KMS-11 (cell line): Measurements from ENCODE around the gene FLRT2.

Experiments used
- H2AFZ ChIP-seq: fragments of 200-600 bp; sonication (generic); 2 replicates; pipeline ENCODE4 v1.6.1; 2016; ENCODE audit warnings: antibody characterized with exemption, mixed run types, low read depth
- H3K27ac ChIP-seq: fragments of 200-600 bp; sonication (generic); 2 replicates; pipeline ENCODE4 v1.6.1; 2016; ENCODE audit warnings: mild to moderate bottlenecking, mixed run types
- H3K27me3 ChIP-seq: fragments of 200-600 bp; sonication (generic); 2 replicates; pipeline ENCODE4 v1.6.1; 2017; ENCODE audit warnings: mild to moderate bottlenecking, low read depth, mixed run types, moderate library complexity; ENCODE audit not compliant: insufficient read depth
- H3K36me3 ChIP-seq: fragments of 200-600 bp; sonication (generic); 2 replicates; pipeline ENCODE4 v1.6.1; 2017; ENCODE audit warnings: mild to moderate bottlenecking, mixed run types; ENCODE audit not compliant: insufficient read depth
- H3K4me1 ChIP-seq: fragments of 200-600 bp; sonication (generic); 2 replicates; pipeline ENCODE4 v1.6.1; 2016; ENCODE audit warnings: mild to moderate bottlenecking, low read depth, mixed run types; ENCODE audit not compliant: poor library complexity, severe bottlenecking
- H3K4me2 ChIP-seq: fragments of 200-600 bp; sonication (generic); 2 replicates; pipeline ENCODE4 v1.7.0; 2016; ENCODE audit warnings: mild to moderate bottlenecking, mixed run types
- H3K4me3 ChIP-seq: fragments of 200-600 bp; sonication (generic); IDR thresholded peaks from 2 replicates; pipeline ENCODE4 v1.6.1; 2017; ENCODE audit warnings: low read depth, low read length, mixed read lengths; ENCODE audit not compliant: insufficient read depth
- H3K79me2 ChIP-seq: fragments of 200-600 bp; sonication (generic); 2 replicates; pipeline ENCODE4 v1.6.1; 2016; ENCODE audit warnings: low read depth, mixed run types; ENCODE audit not compliant: insufficient read depth
- H3K9ac ChIP-seq: fragments of 200-600 bp; sonication (generic); 2 replicates; pipeline ENCODE4 v1.6.1; 2016; ENCODE audit warnings: mild to moderate bottlenecking, mixed run types
- H4K20me1 ChIP-seq: fragments of 200-600 bp; sonication (generic); 2 replicates; pipeline ENCODE4 v1.6.1; 2016; ENCODE audit warnings: mild to moderate bottlenecking, mixed run types; ENCODE audit not compliant: insufficient read depth
- CTCF ChIP-seq: fragments of 200-600 bp; sonication (generic); conservative IDR thresholded peaks from 2 replicates; pipeline ENCODE4 v1.6.1; 2017; ENCODE audit warnings: low read depth, mild to moderate bottlenecking, antibody characterized with exemption, low read length, moderate library complexity, mixed read lengths

FLRT2 gene

DNA sequence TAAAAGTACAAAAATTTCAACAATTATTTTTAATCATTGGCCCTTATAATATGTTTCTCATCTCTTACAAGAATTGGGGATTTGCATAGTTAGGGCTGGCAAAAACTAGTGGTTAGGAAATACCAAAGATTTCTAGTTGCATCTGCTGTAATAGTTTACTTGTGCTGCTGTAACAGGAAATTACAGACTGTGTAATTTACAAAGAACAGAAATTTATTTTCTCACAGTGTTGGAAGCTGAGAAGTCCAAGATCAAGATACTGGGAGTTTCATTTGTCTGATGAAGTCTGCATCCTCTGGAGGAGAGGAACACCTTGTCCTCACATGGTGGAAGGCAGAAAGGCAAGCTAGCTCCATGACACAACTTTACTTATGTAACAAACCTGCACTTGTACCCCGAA, 157.0 kb downstream of the FLRT2 start:
- H3K36me3 ChIP-seq: no peaks in the 10 kb centered on the region
- H4K20me1 ChIP-seq: no peaks in the 10 kb centered on the region
- no peak overlapping the region for H3K9ac ChIP-seq
- H3K4me1 ChIP-seq: no peaks in the 10 kb centered on the region
- TF ChIP-seq CTCF: no peak
- H3K79me2 ChIP-seq: no peaks in the 10 kb centered on the region
- H3K4me2 ChIP-seq: no peak overlapping the region
- H3K27me3 ChIP-seq: no peaks in the 10 kb centered on the region
- H3K4me3 ChIP-seq: no peak overlapping the region
- no peak overlapping the region for H3K27ac ChIP-seq
- H2AFZ ChIP-seq: no peak overlapping the region

- Histone ChIP-seq H3K9ac (no peak overlapping the region), H3K27me3 (no peaks in the 10 kb centered on the region), H3K27ac (no peak overlapping the region), H4K20me1 (no peaks in the 10 kb centered on the region), H2AFZ (no peak overlapping the region), H3K4me2 (no peak overlapping the region), H3K36me3 (no peaks in the 10 kb centered on the region), H3K4me1 (no peaks in the 10 kb centered on the region), H3K79me2 (no peaks in the 10 kb centered on the region), H3K4me3 (no peak overlapping the region)
- TF ChIP-seq CTCF: no peak
Observed at GRCh38 chr14:85687456-85687855, 157.5 kb downstream of the FLRT2 start.

DNA sequence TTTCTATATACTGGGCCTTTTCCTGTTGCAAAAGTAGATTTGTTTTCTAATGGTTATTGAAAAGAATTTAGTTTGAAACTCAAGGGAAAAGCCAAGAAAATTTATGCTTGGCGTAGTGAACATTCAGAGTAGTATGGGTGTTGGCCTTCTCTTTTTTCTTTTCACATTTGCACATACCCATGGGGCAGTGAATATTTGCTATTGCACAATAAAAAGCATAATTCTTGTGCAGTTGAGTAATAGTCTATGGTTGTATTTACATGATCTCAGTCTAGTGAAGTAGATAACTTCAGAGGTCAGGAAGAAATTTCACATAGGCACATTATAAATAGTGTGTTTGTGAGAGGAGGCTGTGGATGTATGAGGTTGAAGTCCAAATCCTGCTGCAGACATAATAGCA, 158.1 kb downstream of the FLRT2 start:
- Histone ChIP-seq H3K79me2 (no peaks in the 10 kb centered on the region), H4K20me1 (no peaks in the 10 kb centered on the region), H3K27me3 (no peaks in the 10 kb centered on the region), H3K27ac (no peak overlapping the region), H3K4me1 (no peaks in the 10 kb centered on the region), H3K4me2 (no peak overlapping the region), H2AFZ (no peak overlapping the region), H3K4me3 (no peak overlapping the region), H3K9ac (no peak overlapping the region), H3K36me3 (no peaks in the 10 kb centered on the region)
- TF ChIP-seq CTCF: no peak

- no peak overlapping the region for H3K4me2 ChIP-seq
- H3K4me3 ChIP-seq: no peak overlapping the region
- H3K27ac ChIP-seq: no peak overlapping the region
- no peaks in the 10 kb centered on the region for H4K20me1 ChIP-seq
- TF ChIP-seq CTCF: no peak
- no peak overlapping the region for H2AFZ ChIP-seq
- no peak overlapping the region for H3K9ac ChIP-seq
- H3K79me2 ChIP-seq: no peaks in the 10 kb centered on the region
- H3K4me1 ChIP-seq: no peaks in the 10 kb centered on the region
- no peaks in the 10 kb centered on the region for H3K36me3 ChIP-seq
- H3K27me3 ChIP-seq: no peaks in the 10 kb centered on the region
Observed at GRCh38 chr14:85695300-85695699, 165.4 kb downstream of the FLRT2 start.
